Activated naive CD4-positive, alpha-beta T cell treated with anti-CD3 and anti-CD28 coated beads, Interleukin-2, amount 10 ng/mL, durations not matched to agents 7 days and 5 days (primary cell): ENCODE measurements around the gene ACTA1.
"Not testable (repeated sequence)": the region's sequence is repeated elsewhere in the genome, so short reads cannot be mapped to it uniquely, and the experiment has no call there.

Source experiments
- CTCF ChIA-PET: fragments of 350-600 bp; sonication (Branson Sonifier 250); formaldehyde crosslinking; loops from one replicate; lab custom pipeline; 2021; ENCODE audit warnings: antibody characterized with exemption; lab: Charles Lee
- DNase-seq: peaks from one replicate; pipeline ENCODE4 v3.0.0-alpha.2; 2020
- H3K27ac Mint-ChIP-seq: one replicate; pipeline ENCODE4 v1.8.0; 2021; ENCODE audit warnings: mild to moderate bottlenecking, moderate library complexity, mixed read lengths
- H3K27me3 Mint-ChIP-seq: one replicate; pipeline ENCODE4 v1.8.0; 2021; ENCODE audit warnings: mild to moderate bottlenecking, mixed read lengths
- H3K36me3 Mint-ChIP-seq: one replicate; pipeline ENCODE4 v1.8.0; 2021; ENCODE audit warnings: mixed read lengths
- H3K4me1 Mint-ChIP-seq: one replicate; pipeline ENCODE4 v1.8.0; 2021; ENCODE audit warnings: mixed read lengths
- H3K4me3 Mint-ChIP-seq: one replicate; pipeline ENCODE4 v1.8.0; 2021; ENCODE audit warnings: mild to moderate bottlenecking, moderate library complexity, mixed read lengths
- H3K9me3 Mint-ChIP-seq: one replicate; pipeline ENCODE4 v1.8.0; 2021; ENCODE audit warnings: mixed read lengths

The ACTA1 gene

GRCh38 chr1:229434005-229434640 lies at the start of gene ACTA1:
Gene ACTA1, minus strand, starts transcription at chr1:229434094. Its CDS starts 979 bp downstream, at chr1:229433115.
- H3K36me3 Mint-ChIP-seq = peaks cover 10% of the 10 kb centered on the region
- H3K4me3 Mint-ChIP-seq = no peak within 1 kb of the TSS
- H3K4me1 Mint-ChIP-seq = peaks cover 30% of the 10 kb centered on the region
- peaks cover 84% of the 10 kb centered on the region for H3K27me3 Mint-ChIP-seq
- CTCF ChIA-PET = no interaction called here
- H3K27ac Mint-ChIP-seq = no peak within 1 kb of the TSS
- no peak for DNase-seq
- no peaks in the 10 kb centered on the region for H3K9me3 Mint-ChIP-seq

- Mint-ChIP-seq H3K27me3 (no peaks in the 10 kb centered on the region), H3K4me1 (peaks cover 9% of the 10 kb centered on the region), H3K9me3 (no peaks in the 10 kb centered on the region), H3K36me3 (peaks cover 55% of the 10 kb centered on the region), H3K27ac (no peak overlapping the region), H3K4me3 (no peak overlapping the region)
- no peak for DNase-seq
- CTCF ChIA-PET = interaction anchor here (0.6 to 9.1 kb wide), 15 partner anchors 9 to 224 kb away, joined by 3 to 152 read pairs (median 4); no protein-coding TSS in a partner anchor
These were observed 48.6 kb upstream of the ACTA1 start for GRCh38 chr1:229482511-229482910.

- no peak overlapping the region for H3K4me3 Mint-ChIP-seq
- H3K27ac Mint-ChIP-seq = no peak overlapping the region
- no peaks in the 10 kb centered on the region for H3K27me3 Mint-ChIP-seq
- peaks cover 47% of the 10 kb centered on the region for H3K36me3 Mint-ChIP-seq
- no peak for DNase-seq
- H3K4me1 Mint-ChIP-seq = peaks cover 9% of the 10 kb centered on the region
- CTCF ChIA-PET = interaction anchor here (0.9 to 9.1 kb wide), 2 partner anchors 39 to 222 kb away, joined by 3 to 152 read pairs; no protein-coding TSS in a partner anchor
- H3K9me3 Mint-ChIP-seq = no peaks in the 10 kb centered on the region
These were observed 46.6 kb upstream of the ACTA1 start for GRCh38 chr1:229480495-229480894.

GRCh38 chr1:229479660-229480399 lies 45.9 kb upstream of the ACTA1 start:
- CTCF ChIA-PET = interaction anchor here (0.9 to 9.1 kb wide), 2 partner anchors 38 to 222 kb away, joined by 3 to 152 read pairs; no protein-coding TSS in a partner anchor
- H3K9me3 Mint-ChIP-seq = no peaks in the 10 kb centered on the region
- H3K4me1 Mint-ChIP-seq = peaks cover 9% of the 10 kb centered on the region
- H3K36me3 Mint-ChIP-seq = peaks cover 46% of the 10 kb centered on the region
- no peak overlapping the region for H3K4me3 Mint-ChIP-seq
- H3K27ac Mint-ChIP-seq = no peak overlapping the region
- DNase-seq = no peak
- H3K27me3 Mint-ChIP-seq = no peaks in the 10 kb centered on the region

GRCh38 chr1:229478852-229479251 lies 45.0 kb upstream of the ACTA1 start:
- H3K27me3 Mint-ChIP-seq = no peaks in the 10 kb centered on the region
- H3K36me3 Mint-ChIP-seq = peaks cover 49% of the 10 kb centered on the region
- H3K9me3 Mint-ChIP-seq = no peaks in the 10 kb centered on the region
- CTCF ChIA-PET = interaction anchor here (9.1 kb wide), 1 partner anchor 221 kb away, joined by 152 read pairs; no protein-coding TSS in a partner anchor
- no peak overlapping the region for H3K27ac Mint-ChIP-seq
- H3K4me1 Mint-ChIP-seq = peaks cover 9% of the 10 kb centered on the region
- no peak overlapping the region for H3K4me3 Mint-ChIP-seq
- DNase-seq = no peak

GRCh38 chr1:229475859-229476258 lies 42.0 kb upstream of the ACTA1 start:
- DNase-seq, H3K9me3 Mint-ChIP-seq, H3K27ac Mint-ChIP-seq, H3K4me3 Mint-ChIP-seq, H3K27me3 Mint-ChIP-seq, H3K4me1 Mint-ChIP-seq: not testable (repeated sequence)
- CTCF ChIA-PET = interaction anchor here (1.2 to 2.0 kb wide), 2 partner anchors 217 to 221 kb away, joined by 3 to 7 read pairs; no protein-coding TSS in a partner anchor
- H3K36me3 Mint-ChIP-seq = peaks cover 46% of the 10 kb centered on the region

- Mint-ChIP-seq H3K27ac (peak overlapping the region; percentile 1), H3K36me3 (peaks cover 51% of the 10 kb centered on the region), H3K9me3 (no peaks in the 10 kb centered on the region), H3K27me3 (no peaks in the 10 kb centered on the region), H3K4me3 (no peak overlapping the region), H3K4me1 (peaks cover 2% of the 10 kb centered on the region)
- CTCF ChIA-PET = no interaction called here
- DNase-seq = no peak
These were observed 40.6 kb upstream of the ACTA1 start for GRCh38 chr1:229474509-229474908.

GRCh38 chr1:229471175-229471574 lies 37.3 kb upstream of the ACTA1 start:
- Mint-ChIP-seq H3K4me3 (no peak overlapping the region), H3K9me3 (no peaks in the 10 kb centered on the region), H3K27me3 (no peaks in the 10 kb centered on the region), H3K27ac (no peak overlapping the region), H3K4me1 (no peaks in the 10 kb centered on the region), H3K36me3 (peaks cover 55% of the 10 kb centered on the region)
- CTCF ChIA-PET = interaction anchor here (1.9 kb wide), 1 partner anchor 11 kb away, joined by 7 read pairs; no protein-coding TSS in a partner anchor
- DNase-seq = no peak

GRCh38 chr1:229470406-229471043 lies 36.6 kb upstream of the ACTA1 start:
- no peaks in the 10 kb centered on the region for H3K27me3 Mint-ChIP-seq
- no peak overlapping the region for H3K4me3 Mint-ChIP-seq
- peaks cover 53% of the 10 kb centered on the region for H3K36me3 Mint-ChIP-seq
- no peaks in the 10 kb centered on the region for H3K4me1 Mint-ChIP-seq
- no peaks in the 10 kb centered on the region for H3K9me3 Mint-ChIP-seq
- CTCF ChIA-PET = no interaction called here
- no peak for DNase-seq
- H3K27ac Mint-ChIP-seq = no peak overlapping the region

- no peak overlapping the region for H3K4me3 Mint-ChIP-seq
- H3K27me3 Mint-ChIP-seq = no peaks in the 10 kb centered on the region
- CTCF ChIA-PET = no interaction called here
- peaks cover 59% of the 10 kb centered on the region for H3K36me3 Mint-ChIP-seq
- H3K27ac Mint-ChIP-seq = no peak overlapping the region
- DNase-seq = no peak
- H3K4me1 Mint-ChIP-seq = no peaks in the 10 kb centered on the region
- H3K9me3 Mint-ChIP-seq = no peaks in the 10 kb centered on the region
These were observed 33.0 kb upstream of the ACTA1 start for GRCh38 chr1:229466887-229467286.

- DNase-seq = no peak
- CTCF ChIA-PET = no interaction called here
- no peaks in the 10 kb centered on the region for H3K27me3 Mint-ChIP-seq
- H3K27ac Mint-ChIP-seq = no peak overlapping the region
- no peaks in the 10 kb centered on the region for H3K9me3 Mint-ChIP-seq
- no peak overlapping the region for H3K4me3 Mint-ChIP-seq
- H3K36me3 Mint-ChIP-seq = peaks cover 56% of the 10 kb centered on the region
- H3K4me1 Mint-ChIP-seq = no peaks in the 10 kb centered on the region
These were observed 30.8 kb upstream of the ACTA1 start for GRCh38 chr1:229464672-229465071.

- peaks cover 54% of the 10 kb centered on the region for H3K36me3 Mint-ChIP-seq
- no peak overlapping the region for H3K27ac Mint-ChIP-seq
- no peak for DNase-seq
These were observed 27.3 kb upstream of the ACTA1 start for GRCh38 chr1:229461032-229461668.

GRCh38 chr1:229459815-229460214 lies 25.9 kb upstream of the ACTA1 start:
- Mint-ChIP-seq H3K9me3 (no peaks in the 10 kb centered on the region), H3K4me3 (no peak overlapping the region), H3K27me3 (no peaks in the 10 kb centered on the region), H3K27ac (no peak overlapping the region), H3K4me1 (peaks cover 6% of the 10 kb centered on the region), H3K36me3 (peaks cover 51% of the 10 kb centered on the region)
- DNase-seq = no peak
- CTCF ChIA-PET = interaction anchor here (0.9 kb wide), 1 partner anchor 186 kb away, joined by 3 read pairs; no protein-coding TSS in a partner anchor

More at GRCh38 chr1:229461032-229461668, 27.3 kb upstream of the ACTA1 start:
- Mint-ChIP-seq H3K4me3 (no peak overlapping the region), H3K9me3 (no peaks in the 10 kb centered on the region), H3K4me1 (peaks cover 3% of the 10 kb centered on the region), H3K27me3 (no peaks in the 10 kb centered on the region)
- CTCF ChIA-PET = no interaction called here

GRCh38 chr1:229457436-229457835 lies 23.5 kb upstream of the ACTA1 start:
- Mint-ChIP-seq H3K4me3 (no peak overlapping the region), H3K9me3 (no peaks in the 10 kb centered on the region), H3K27ac (no peak overlapping the region), H3K4me1 (peaks cover 6% of the 10 kb centered on the region), H3K36me3 (peaks cover 37% of the 10 kb centered on the region), H3K27me3 (no peaks in the 10 kb centered on the region)
- CTCF ChIA-PET = interaction anchor here (1.2 kb wide), 1 partner anchor 709 kb away, joined by 3 read pairs; no protein-coding TSS in a partner anchor
- DNase-seq = no peak
